GM23338 (cell line): ENCODE results near the gene GLE1. TPM values are rescaled to one million over a fixed set of nuclear protein-coding genes. Genes with fewer than 3 reads are reported as not detected.

Source experiments
- ATAC-seq: fragments of 200-7000 bp; cut with Tn5 transposase; 3 replicates; pipeline ENCODE4 v1.9.1; 2020
- DNase-seq: peaks from one replicate; pipeline ENCODE4 v3.0.0-alpha.2; 2015; ENCODE audit warnings: low spot score
- H2AFZ ChIP-seq: fragments of 200-600 bp; sonication (generic); 2 replicates; pipeline ENCODE4 v1.8.0; 2016; ENCODE audit warnings: antibody characterized with exemption, mild to moderate bottlenecking, moderate library complexity
- H3F3A ChIP-seq: fragments of 200-600 bp; sonication (generic); replicated peaks from 2 replicates; pipeline ENCODE4 v1.8.0; 2017; ENCODE audit warnings: antibody characterized with exemption, mixed run types, low read depth
- H3K27ac ChIP-seq: fragments of 200-600 bp; sonication (generic); 2 replicates; pipeline ENCODE4 v1.6.1; 2016; ENCODE audit warnings: low read depth
- H3K27me3 ChIP-seq: fragments of 200-600 bp; sonication (generic); 2 replicates; pipeline ENCODE4 v1.8.0; 2016; ENCODE audit warnings: mild to moderate bottlenecking, mixed run types, moderate library complexity; ENCODE audit not compliant: insufficient read depth
- H3K36me3 ChIP-seq: fragments of 200-600 bp; sonication (generic); 2 replicates; pipeline ENCODE4 v1.8.0; 2016; ENCODE audit warnings: mild to moderate bottlenecking; ENCODE audit not compliant: insufficient read depth
- H3K4me1 ChIP-seq: fragments of 200-600 bp; sonication (generic); 2 replicates; pipeline ENCODE4 v1.8.0; 2016; ENCODE audit warnings: mild to moderate bottlenecking, moderate library complexity; ENCODE audit not compliant: insufficient read depth
- H3K4me2 ChIP-seq: fragments of 200-600 bp; sonication (generic); 2 replicates; pipeline ENCODE4 v1.7.1; 2017; ENCODE audit warnings: mixed run types
- H3K4me3 ChIP-seq: fragments of 200-600 bp; sonication (generic); 2 replicates; pipeline ENCODE4 v1.6.1; 2016; ENCODE audit warnings: mixed run types
- H3K79me2 ChIP-seq: fragments of 200-600 bp; sonication (generic); replicated peaks from 2 replicates; pipeline ENCODE4 v1.8.0; 2017; ENCODE audit warnings: mild to moderate bottlenecking; ENCODE audit not compliant: insufficient read depth
- H3K9me2 ChIP-seq: fragments of 200-600 bp; sonication (generic); 2 replicates; pipeline ENCODE4 v1.8.0; 2017; ENCODE audit not compliant: insufficient read depth
- H4K20me1 ChIP-seq: fragments of 200-600 bp; sonication (generic); replicated peaks from 2 replicates; pipeline ENCODE4 v1.8.0; 2017; ENCODE audit warnings: mild to moderate bottlenecking; ENCODE audit not compliant: insufficient read depth
- H3K27ac Mint-ChIP-seq: 2 replicates; pipeline ENCODE4 v1.8.0; 2020; ENCODE audit warnings: inconsistent platforms, mild to moderate bottlenecking, moderate library complexity, mixed read lengths
- H3K27me3 Mint-ChIP-seq: 3 replicates; pipeline ENCODE4 v1.8.0; 2022; ENCODE audit warnings: low read depth, mild to moderate bottlenecking, moderate library complexity, mixed read lengths, inconsistent platforms; ENCODE audit not compliant: insufficient read depth, poor library complexity
- H3K36me3 Mint-ChIP-seq: 3 replicates; pipeline ENCODE4 v1.8.0; 2021; ENCODE audit warnings: low read depth, mild to moderate bottlenecking, inconsistent platforms, moderate library complexity, mixed read lengths
- H3K4me1 Mint-ChIP-seq: 3 replicates; pipeline ENCODE4 v1.8.0; 2020; ENCODE audit warnings: mild to moderate bottlenecking, inconsistent platforms, mixed read lengths
- H3K4me3 Mint-ChIP-seq: 3 replicates; pipeline ENCODE4 v1.8.0; 2021; ENCODE audit warnings: moderate library complexity, mild to moderate bottlenecking, inconsistent platforms, mixed read lengths
- H3K9me3 Mint-ChIP-seq: 3 replicates; pipeline ENCODE4 v1.8.0; 2020; ENCODE audit warnings: moderate library complexity, mild to moderate bottlenecking, inconsistent platforms, mixed read lengths
- CREB1 ChIP-seq: fragments of 250-450 bp; sonication (Bioruptor Pico); IDR thresholded peaks from 2 replicates; pipeline ENCODE4 v1.5.0; 2020; ENCODE audit warnings: low read depth, mild to moderate bottlenecking, moderate library complexity
- ETS1 ChIP-seq: IDR thresholded peaks from 2 replicates; pipeline ENCODE4 v1.6.1; 2016; ENCODE audit warnings: antibody characterized with exemption
- EZH2 ChIP-seq: fragments of 200-600 bp; sonication (generic); IDR thresholded peaks from one replicate; pipeline ENCODE4 v1.8.0; 2017; ENCODE audit warnings: antibody characterized with exemption, mild to moderate bottlenecking, low read depth; ENCODE audit not compliant: unreplicated experiment
- EZH2phosphoT487 ChIP-seq: fragments of 200-600 bp; sonication (generic); IDR thresholded peaks from one replicate; pipeline ENCODE4 v1.8.1; 2018; ENCODE audit warnings: antibody characterized with exemption; ENCODE audit not compliant: unreplicated experiment
- NANOG ChIP-seq: IDR thresholded peaks from 2 replicates; pipeline ENCODE4 v1.6.1; 2016; ENCODE audit warnings: antibody characterized with exemption, borderline replicate concordance
- POLR2AphosphoS5 ChIP-seq: IDR thresholded peaks from 2 replicates; pipeline ENCODE4 v1.6.1; 2016; ENCODE audit warnings: antibody characterized with exemption, low read depth
- REST ChIP-seq: IDR thresholded peaks from one replicate; pipeline ENCODE4 v1.6.1; 2018; ENCODE audit warnings: antibody characterized with exemption; ENCODE audit not compliant: unreplicated experiment
- STAT1 ChIP-seq: IDR thresholded peaks from one replicate; pipeline ENCODE4 v1.6.1; 2016; ENCODE audit warnings: antibody characterized with exemption; ENCODE audit not compliant: unreplicated experiment
- ZNF114 ChIP-seq: fragments of 250-450 bp; sonication (Bioruptor Pico); IDR thresholded peaks from 2 replicates; pipeline ENCODE4 v1.5.0; 2020; ENCODE audit warnings: mild to moderate bottlenecking, moderate library complexity
- ZNF462 ChIP-seq: fragments of 250-450 bp; sonication (Bioruptor Pico); IDR thresholded peaks from 2 replicates; pipeline ENCODE4 v1.5.0; 2020; ENCODE audit warnings: mild to moderate bottlenecking, moderate library complexity
- polyA plus RNA-seq: library from polyadenylated mRNA; unstranded; fragments of >200 nt; fragmentation: Nextera tagmentation; extraction: Ambion mirVana; gene quantifications from 2 replicates; pipeline ENCODE4 v1.2.1, GENCODE V29; 2016
- total RNA-seq: library from RNA; depleted of rRNA; stranded (reverse); fragments of >200 nt; shearing (Covaris generic); gene quantifications from 2 replicates; pipeline ENCODE4 v1.2.3, GENCODE V29; 2014

The GLE1 gene
- total and polyA plus RNA-seq, 2 experiments from 2014 or later: 7.4 to 22.1 TPM

- no peak for TF ChIP-seq ZNF462 (CRISPR knock-in tag)
- no peak for TF ChIP-seq REST
Measured at GRCh38 chr9:128540634-128541360, 36.3 kb downstream of the GLE1 start (continued).

- peaks cover 6% of the 10 kb centered on the region for H3F3A ChIP-seq
- ATAC-seq: no peak
- Mint-ChIP-seq H3K4me1 (peaks cover 9% of the 10 kb centered on the region), H3K27ac (no peak overlapping the region), H3K36me3 (no peaks in the 10 kb centered on the region), H3K27me3 (peaks cover 4% of the 10 kb centered on the region), H3K4me3 (no peak overlapping the region), H3K9me3 (no peaks in the 10 kb centered on the region)
- H3K9me2 ChIP-seq: no peaks in the 10 kb centered on the region
- no peak overlapping the region for H3K27ac ChIP-seq
- H2AFZ ChIP-seq: no peak overlapping the region
- no peaks in the 10 kb centered on the region; the same call in 1 of the 2 replicates for H4K20me1 ChIP-seq
- H3K79me2 ChIP-seq: no peaks in the 10 kb centered on the region
- no peak for DNase-seq
- H3K4me2 ChIP-seq: no peak overlapping the region
- peaks cover 12% of the 10 kb centered on the region; the same call in 1 of the 2 replicates for H3K27me3 ChIP-seq
- no peak overlapping the region for H3K4me3 ChIP-seq
- H3K36me3 ChIP-seq: no peaks in the 10 kb centered on the region
- H3K4me1 ChIP-seq: peaks cover 14% of the 10 kb centered on the region
- TF ChIP-seq STAT1 (no peak), POLR2AphosphoS5 (no peak), ETS1 (no peak), NANOG (no peak), CREB1 (CRISPR knock-in tag) (no peak), REST (no peak), EZH2phosphoT487 (no peak), ZNF114 (CRISPR knock-in tag) (no peak), EZH2 (no peak)
Measured at GRCh38 chr9:128546504-128546903, 42.0 kb downstream of the GLE1 start.
